Left colon (tissue), 2 donors: ENCODE data around the gene SLC39A11. TPM values are rescaled to one million over a fixed set of nuclear protein-coding genes. Genes with fewer than 3 reads are reported as not detected.
"Not testable (repeated sequence)": the region's sequence is repeated elsewhere in the genome, so short reads cannot be mapped to it uniquely, and the experiment has no call there.

Experiments
- ATAC-seq: fragments of 200-7000 bp; cut with Tn5 transposase; one replicate; pipeline ENCODE4 v1.9.1; 2020; ENCODE audit warnings: mild to moderate bottlenecking, moderate library complexity
- DNase-seq, 2 donors: peaks; one replicate each; pipeline ENCODE4 v3.0.0-alpha.2; 2020
- intact Hi-C, 2 donors: fragments of 100-400 bp; cut with DNase I in 1 of 2; cut with micrococcal nuclease in 1 of 2; formaldehyde crosslinking; loops; one replicate each; pipeline versions ENCODE4 v1.11.2 to v1.14.0; 2022; cut with DNase I, micrococcal nuclease
- total RNA-seq, 2 donors: library from RNA; stranded (reverse); fragmentation: NEBNext Ultra II Directional; extraction: Animal tissue kit (Norgen Biotek cat#: 25700); gene quantifications; one replicate each; pipeline ENCODE4 v1.2.1, GENCODE V29; 2021
- donor health status: DM: no; HTN: no; CAD: no.
- donor health status: DM: yes; HTN: yes; CAD: no.

SLC39A11 gene
- total RNA-seq, 2 donors from 2014 or later, result 67.4 to 89.8 TPM

- intact Hi-C loops, result no loop called here
- ATAC-seq (no peak), DNase-seq (no peak)
These were observed 326.9 kb downstream of the SLC39A11 start for GRCh38 chr17:72765368-72766153.

- ATAC-seq, result no peak
- no peak for DNase-seq
- intact Hi-C loops, result no loop called here
These were observed 327.9 kb downstream of the SLC39A11 start for GRCh38 chr17:72764632-72765041.

GRCh38 chr17:72763981-72764380 is 328.5 kb downstream of the SLC39A11 start:
- intact Hi-C loops, result no loop called here
- DNase-seq (no peak), ATAC-seq (no peak)

GRCh38 chr17:72761893-72762575 is 330.5 kb downstream of the SLC39A11 start:
- DNase-seq, intact Hi-C loops, ATAC-seq: not testable (repeated sequence)

- intact Hi-C loops, result no loop called here
- no peak for ATAC-seq
These were observed 331.1 kb downstream of the SLC39A11 start for GRCh38 chr17:72761431-72761830.

GRCh38 chr17:72760368-72760767 is 332.1 kb downstream of the SLC39A11 start:
- ATAC-seq, result no peak
- intact Hi-C loops, result no loop called here
- DNase-seq, result no peak

More at GRCh38 chr17:72761431-72761830, 331.1 kb downstream of the SLC39A11 start:
- no peak for DNase-seq

- ATAC-seq (no peak), DNase-seq (no peak)
- intact Hi-C loops, result no loop called here
These were observed 333.2 kb downstream of the SLC39A11 start for GRCh38 chr17:72759301-72759700.

- ATAC-seq, result no peak
- DNase-seq, result no peak
- intact Hi-C loops, result no loop called here
These were observed 336.2 kb downstream of the SLC39A11 start for GRCh38 chr17:72756256-72756655.

- ATAC-seq, result no peak
- intact Hi-C loops, result no loop called here
- DNase-seq, result no peak
These were observed 338.0 kb downstream of the SLC39A11 start for GRCh38 chr17:72754513-72754912.

- no peak for ATAC-seq
- intact Hi-C loops, result no loop called here
- DNase-seq, result no peak
These were observed 340.7 kb downstream of the SLC39A11 start for GRCh38 chr17:72751746-72752145.

GRCh38 chr17:72749119-72749572 is 343.3 kb downstream of the SLC39A11 start:
- DNase-seq, result peak; percentile 60 to 62
- intact Hi-C loops, result no loop called here
- ATAC-seq, result peak; percentile 100

GRCh38 chr17:72747501-72747900 is 345.0 kb downstream of the SLC39A11 start:
- intact Hi-C loops, result no loop called here
- DNase-seq, result no peak

GRCh38 chr17:72745241-72745640 is 347.2 kb downstream of the SLC39A11 start:
- ATAC-seq, result no peak
- intact Hi-C loops, result no loop called here
- no peak for DNase-seq

More at GRCh38 chr17:72747501-72747900, 345.0 kb downstream of the SLC39A11 start:
- ATAC-seq, result no peak

GRCh38 chr17:72743037-72743467 is 349.4 kb downstream of the SLC39A11 start:
- no peak for ATAC-seq
- intact Hi-C loops, result no loop called here

GRCh38 chr17:72737151-72737690 is 355.3 kb downstream of the SLC39A11 start:
- ATAC-seq (no peak), DNase-seq (no peak)
- intact Hi-C loops, result no loop called here

More at GRCh38 chr17:72743037-72743467, 349.4 kb downstream of the SLC39A11 start:
- DNase-seq, result no peak

- peak; percentile 98 for ATAC-seq
- intact Hi-C loops, result no loop called here
These were observed 356.9 kb downstream of the SLC39A11 start for GRCh38 chr17:72735592-72735991.

GRCh38 chr17:72735048-72735447 is 357.4 kb downstream of the SLC39A11 start:
- ATAC-seq (no peak), DNase-seq (no peak)
- intact Hi-C loops, result no loop called here

More at GRCh38 chr17:72735592-72735991, 356.9 kb downstream of the SLC39A11 start:
- peak; percentile 37 to 64 for DNase-seq

GRCh38 chr17:72734613-72735012 is 357.9 kb downstream of the SLC39A11 start:
- DNase-seq (no peak), ATAC-seq (peak; percentile 31)
- intact Hi-C loops, result no loop called here

GRCh38 chr17:72733619-72734282 is 358.7 kb downstream of the SLC39A11 start:
- no peak for DNase-seq

More at GRCh38 chr17:72733619-72734282, 358.7 kb downstream of the SLC39A11 start:
- intact Hi-C loops, result no loop called here
- ATAC-seq, result no peak
